ENCODE data around the gene INTS6L. TPM values are rescaled to one million over a fixed set of nuclear protein-coding genes. Genes with fewer than 3 reads are reported as not detected.
"Not testable (repeated sequence)": the region's sequence is repeated elsewhere in the genome, so short reads cannot be mapped to it uniquely, and the experiment has no call there.

INTS6L gene
- total RNA-seq, 4 donors from 2014 or later = 4.9 to 11.0 (median 7.7) TPM

GRCh38 chrX:135572436-135572835 lies 52.0 kb downstream of the INTS6L start:
- Histone ChIP-seq H3K9me3 (no peaks in the 10 kb centered on the region), H3K4me1 (no peaks in the 10 kb centered on the region), H3K27me3 (no peaks in the 10 kb centered on the region), H3K27ac (no peak overlapping the region), H3K4me3 (replicated peaks in 1 of 3) (no peak overlapping the region), H3K36me3 (no peaks in the 10 kb centered on the region)
- intact Hi-C loops (cut with DNase I) = loop anchor here (10.0 kb wide), 1 partner anchor 88 kb away; no protein-coding TSS in a partner anchor
- TF ChIP-seq CTCF (IDR thresholded peaks at IDR 0.05) = peak in 3 of 6 experiments; percentile 35 to 46 (median 37)
- no peak for TF ChIP-seq POLR2A (IDR thresholded peaks at IDR 0.05)
- WGBS, 2 donors = 91 to 93% methylated on average over 2 of the region's 2 CpGs
- no peak for DNase-seq

GRCh38 chrX:135581496-135581895 lies 61.0 kb downstream of the INTS6L start:
- intact Hi-C loops (cut with DNase I) = no loop called here
- no peaks in the 10 kb centered on the region for H3K27me3 ChIP-seq
- no peak for TF ChIP-seq POLR2A (IDR thresholded peaks at IDR 0.05)
- TF ChIP-seq CTCF (IDR thresholded peaks at IDR 0.05) = no peak

DNA sequence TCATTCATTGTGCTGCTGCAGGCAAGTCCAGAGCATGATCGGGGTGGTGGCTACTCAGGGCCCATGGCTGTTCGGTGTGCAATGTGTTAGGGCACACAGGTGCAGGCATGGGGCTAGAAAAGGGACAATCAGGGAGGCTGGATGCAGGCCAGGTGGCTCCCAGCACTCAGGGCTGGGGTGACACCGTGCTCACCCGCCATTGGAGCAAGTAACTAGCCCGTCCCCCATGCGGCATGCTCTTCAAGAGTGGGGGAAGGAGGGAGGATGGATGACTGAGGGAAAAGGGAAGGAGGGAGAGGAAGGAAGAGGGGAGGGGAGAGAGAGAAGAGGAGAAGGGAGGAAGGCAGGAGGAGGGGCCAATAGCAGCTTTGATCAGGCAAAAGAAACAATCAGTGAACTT lies 64.7 kb downstream of the INTS6L start:
- no peaks in the 10 kb centered on the region for H3K27me3 ChIP-seq
- H3K27ac ChIP-seq = no peak overlapping the region
- H3K9me3 ChIP-seq = no peaks in the 10 kb centered on the region
- no peak for DNase-seq
- H3K4me3 ChIP-seq (replicated peaks in 1 of 3) = no peak overlapping the region
- intact Hi-C loops (cut with DNase I) = no loop called here
- H3K36me3 ChIP-seq = no peaks in the 10 kb centered on the region
- no peaks in the 10 kb centered on the region for H3K4me1 ChIP-seq
- no peak for TF ChIP-seq CTCF (IDR thresholded peaks at IDR 0.05)
- no peak for TF ChIP-seq POLR2A (IDR thresholded peaks at IDR 0.05)
- 90 to 96% methylated on average over 4 to 5 of the region's 6 CpGs for WGBS, 2 donors

More at GRCh38 chrX:135581496-135581895, 61.0 kb downstream of the INTS6L start:
- Histone ChIP-seq H3K36me3 (no peaks in the 10 kb centered on the region), H3K9me3 (no peaks in the 10 kb centered on the region), H3K27ac (no peak overlapping the region), H3K4me1 (no peaks in the 10 kb centered on the region), H3K4me3 (replicated peaks in 1 of 3) (no peak overlapping the region)
- DNase-seq = no peak
- 74 to 78% methylated on average over 2 of the region's 2 CpGs for WGBS, 2 donors

DNA sequence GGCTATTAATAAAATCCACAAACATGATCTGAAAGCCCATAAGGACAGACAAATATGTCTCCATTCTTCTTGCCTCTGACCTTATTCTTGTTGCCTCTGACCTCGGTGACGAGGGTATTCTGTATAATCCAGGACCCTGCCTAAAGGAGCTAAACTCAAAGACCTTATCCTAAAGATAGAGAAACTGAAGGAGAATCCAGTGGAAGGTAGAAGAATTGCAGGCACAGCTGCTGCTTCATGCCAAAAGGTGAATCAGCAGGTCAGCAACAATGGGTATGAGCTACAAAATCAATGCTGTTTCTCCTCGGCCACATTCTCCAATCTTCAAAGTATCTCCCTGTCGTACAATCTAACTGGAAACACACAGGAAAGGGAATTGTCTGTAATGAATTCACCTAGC lies 71.4 kb downstream of the INTS6L start:
- Histone ChIP-seq H3K27me3 (no peaks in the 10 kb centered on the region), H3K27ac (no peak overlapping the region), H3K4me1 (no peaks in the 10 kb centered on the region), H3K4me3 (replicated peaks in 1 of 3) (no peak overlapping the region), H3K36me3 (no peaks in the 10 kb centered on the region), H3K9me3 (no peaks in the 10 kb centered on the region)
- TF ChIP-seq CTCF (IDR thresholded peaks at IDR 0.05) = no peak
- no peak for TF ChIP-seq POLR2A (IDR thresholded peaks at IDR 0.05)
- intact Hi-C loops (cut with DNase I) = no loop called here
- WGBS, 2 donors = 83% methylated on average over 4 of the region's 4 CpGs
- DNase-seq = no peak

GRCh38 chrX:135594049-135594448 lies 73.6 kb downstream of the INTS6L start:
- WGBS, 2 donors = 94 to 95% methylated on average over 2 of the region's 2 CpGs
- intact Hi-C loops (cut with DNase I) = not testable (repeated sequence)

DNA sequence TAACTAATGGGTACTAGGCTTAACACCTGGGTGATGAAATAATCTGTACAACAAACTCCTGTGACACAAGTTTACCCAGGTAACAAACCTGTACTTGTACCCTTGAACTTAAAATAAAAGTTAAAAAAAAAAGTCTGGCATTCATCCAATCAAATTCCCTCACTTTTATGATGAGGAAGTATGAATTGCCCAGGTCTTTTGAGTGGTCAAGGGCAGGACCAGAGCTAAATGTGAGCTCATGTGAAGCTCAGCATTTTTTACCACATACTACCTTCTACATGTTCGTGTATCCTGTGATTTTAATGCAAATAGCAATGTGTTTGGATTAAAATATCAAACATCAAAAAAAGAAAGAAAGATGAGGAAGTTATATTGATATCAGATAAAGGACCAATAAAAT lies 74.0 kb downstream of the INTS6L start:
- H3K4me1 ChIP-seq; H3K4me3 ChIP-seq (replicated peaks in 1 of 3); intact Hi-C loops (cut with DNase I); H3K9me3 ChIP-seq; DNase-seq; H3K27me3 ChIP-seq; H3K36me3 ChIP-seq; H3K27ac ChIP-seq: not testable (repeated sequence)
- WGBS, 2 donors = 81 to 84% methylated on average over 1 of the region's 1 CpG

More at GRCh38 chrX:135594049-135594448, 73.6 kb downstream of the INTS6L start:
- H3K27ac ChIP-seq; DNase-seq; H3K9me3 ChIP-seq; H3K36me3 ChIP-seq; H3K27me3 ChIP-seq; H3K4me1 ChIP-seq; H3K4me3 ChIP-seq (replicated peaks in 1 of 3): not testable (repeated sequence)
